Activated T-helper 2 cell treated with anti-CD3 and anti-CD28 coated beads, Interferon-gamma antibody, Interleukin-2, Interleukin-4, amounts not matched to agents 10 μg/mL and 5 μg/mL and 100 μg/mL, durations not matched to agents 14 hours and 24 hours and 36 hours (primary cell): ENCODE measurements around the gene RPS13. TPM values are rescaled to one million over a fixed set of nuclear protein-coding genes. Genes with fewer than 3 reads are reported as not detected.
"Not testable (repeated sequence)": the region's sequence is repeated elsewhere in the genome, so short reads cannot be mapped to it uniquely, and the experiment has no call there.

Experiments used
- DNase-seq: peaks from one replicate; pipeline ENCODE4 v3.0.0; 2021; ENCODE audit warnings: low spot score
- H3K27ac Mint-ChIP-seq: one replicate; pipeline ENCODE4 v1.8.0; 2021; ENCODE audit warnings: mixed read lengths
- H3K27me3 Mint-ChIP-seq: one replicate; pipeline ENCODE4 v1.8.0; 2021; ENCODE audit warnings: low read depth, mixed read lengths
- H3K36me3 Mint-ChIP-seq: one replicate; pipeline ENCODE4 v1.8.0; 2021; ENCODE audit warnings: low read depth, mixed read lengths
- H3K4me1 Mint-ChIP-seq: one replicate; pipeline ENCODE4 v1.8.0; 2021; ENCODE audit warnings: low read depth, mixed read lengths
- H3K4me3 Mint-ChIP-seq: one replicate; pipeline ENCODE4 v1.8.0; 2021; ENCODE audit warnings: low read depth, mild to moderate bottlenecking, moderate library complexity, mixed read lengths
- H3K9me3 Mint-ChIP-seq: one replicate; pipeline ENCODE4 v1.8.0; 2021; ENCODE audit warnings: mixed read lengths
- intact Hi-C: fragments of 100-400 bp; cut with micrococcal nuclease; formaldehyde crosslinking; loops from one replicate; pipeline ENCODE4 v1.15.1; 2023
- total RNA-seq: library from RNA; stranded (reverse); gene quantifications from 2 replicates; pipeline ENCODE4 v1.2.3, GENCODE V29; 2022

RPS13 gene
- total RNA-seq, 1 donor from 2014 or later = 1,371 TPM

GRCh38 chr11:17075506-17075905 lies 2.0 kb downstream of the RPS13 start:
- DNase-seq = no peak
- Mint-ChIP-seq H3K9me3 (no peaks in the 10 kb centered on the region), H3K27me3 (no peaks in the 10 kb centered on the region), H3K27ac (peak overlapping the region; percentile 62), H3K36me3 (peaks cover 65% of the 10 kb centered on the region), H3K4me3 (peak overlapping the region; percentile 100), H3K4me1 (peaks cover 36% of the 10 kb centered on the region)
- intact Hi-C loops = loop anchor here (5.0 to 10.0 kb wide), 3 partner anchors 253 to 937 kb away; partner anchors contain the start of gene SERGEF

GRCh38 chr11:17073370-17074027 lies 4.0 kb downstream of the RPS13 start:
- H3K27ac Mint-ChIP-seq = no peak overlapping the region
- no peaks in the 10 kb centered on the region for H3K9me3 Mint-ChIP-seq
- DNase-seq = no peak
- H3K4me1 Mint-ChIP-seq = peaks cover 27% of the 10 kb centered on the region
- intact Hi-C loops = loop anchor here (10.0 kb wide), 1 partner anchor 431 kb away; no protein-coding TSS in a partner anchor
- H3K36me3 Mint-ChIP-seq = peaks cover 59% of the 10 kb centered on the region
- H3K4me3 Mint-ChIP-seq = no peak overlapping the region
- H3K27me3 Mint-ChIP-seq = no peaks in the 10 kb centered on the region

- H3K27ac Mint-ChIP-seq = no peak overlapping the region
- H3K4me3 Mint-ChIP-seq = no peak overlapping the region
- H3K27me3 Mint-ChIP-seq = no peaks in the 10 kb centered on the region
- H3K9me3 Mint-ChIP-seq = no peaks in the 10 kb centered on the region
- no peak for DNase-seq
- H3K36me3 Mint-ChIP-seq = peaks cover 3% of the 10 kb centered on the region
- intact Hi-C loops = no loop called here
- H3K4me1 Mint-ChIP-seq = no peaks in the 10 kb centered on the region
Measured at GRCh38 chr11:17067417-17067816, 10.1 kb downstream of the RPS13 start.

- no peak for DNase-seq
- intact Hi-C loops = no loop called here
- H3K27ac Mint-ChIP-seq = no peak overlapping the region
- H3K36me3 Mint-ChIP-seq = no peaks in the 10 kb centered on the region
- H3K4me1 Mint-ChIP-seq = no peaks in the 10 kb centered on the region
- H3K9me3 Mint-ChIP-seq = no peaks in the 10 kb centered on the region
- H3K4me3 Mint-ChIP-seq = no peak overlapping the region
- no peaks in the 10 kb centered on the region for H3K27me3 Mint-ChIP-seq
Measured at GRCh38 chr11:17066691-17067090, 10.8 kb downstream of the RPS13 start.

GRCh38 chr11:17063171-17064002 lies 14.1 kb downstream of the RPS13 start:
- H3K27ac Mint-ChIP-seq = no peak overlapping the region
- H3K36me3 Mint-ChIP-seq = no peaks in the 10 kb centered on the region
- peaks cover 5% of the 10 kb centered on the region for H3K27me3 Mint-ChIP-seq
- H3K9me3 Mint-ChIP-seq = no peaks in the 10 kb centered on the region
- intact Hi-C loops = loop anchor here (1.0 kb wide), 3 partner anchors 117 to 278 kb away; no protein-coding TSS in a partner anchor
- no peaks in the 10 kb centered on the region for H3K4me1 Mint-ChIP-seq
- H3K4me3 Mint-ChIP-seq = no peak overlapping the region
- DNase-seq = no peak

- H3K27ac Mint-ChIP-seq, H3K4me1 Mint-ChIP-seq, H3K9me3 Mint-ChIP-seq, H3K27me3 Mint-ChIP-seq, H3K36me3 Mint-ChIP-seq, intact Hi-C loops, DNase-seq, H3K4me3 Mint-ChIP-seq: not testable (repeated sequence)
Measured at GRCh38 chr11:17051146-17051545, 26.3 kb downstream of the RPS13 start.

GRCh38 chr11:17048491-17048890 lies 29.0 kb downstream of the RPS13 start:
- H3K27me3 Mint-ChIP-seq, intact Hi-C loops, DNase-seq, H3K36me3 Mint-ChIP-seq, H3K4me1 Mint-ChIP-seq, H3K9me3 Mint-ChIP-seq, H3K4me3 Mint-ChIP-seq, H3K27ac Mint-ChIP-seq: not testable (repeated sequence)

GRCh38 chr11:17046690-17047089 lies 30.8 kb downstream of the RPS13 start:
- intact Hi-C loops = no loop called here
- Mint-ChIP-seq H3K36me3 (no peaks in the 10 kb centered on the region), H3K4me3 (no peak overlapping the region), H3K4me1 (no peaks in the 10 kb centered on the region), H3K27me3 (no peaks in the 10 kb centered on the region), H3K27ac (no peak overlapping the region), H3K9me3 (no peaks in the 10 kb centered on the region)
- no peak for DNase-seq

GRCh38 chr11:17036666-17037658 lies 40.5 kb downstream of the RPS13 start:
- no peaks in the 10 kb centered on the region for H3K36me3 Mint-ChIP-seq
- H3K9me3 Mint-ChIP-seq = peaks cover 4% of the 10 kb centered on the region
- peaks cover 5% of the 10 kb centered on the region for H3K27me3 Mint-ChIP-seq
- no peak for DNase-seq
- no peak overlapping the region for H3K4me3 Mint-ChIP-seq
- no peaks in the 10 kb centered on the region for H3K4me1 Mint-ChIP-seq
- no peak overlapping the region for H3K27ac Mint-ChIP-seq
- intact Hi-C loops = no loop called here

- peaks cover 11% of the 10 kb centered on the region for H3K27me3 Mint-ChIP-seq
- H3K9me3 Mint-ChIP-seq, intact Hi-C loops, H3K36me3 Mint-ChIP-seq, H3K4me3 Mint-ChIP-seq, DNase-seq, H3K4me1 Mint-ChIP-seq, H3K27ac Mint-ChIP-seq: not testable (repeated sequence)
Measured at GRCh38 chr11:17034027-17034426, 43.4 kb downstream of the RPS13 start.

- intact Hi-C loops = no loop called here
Measured at GRCh38 chr11:17026487-17027082, 50.9 kb downstream of the RPS13 start.

GRCh38 chr11:17024924-17025323 lies 52.5 kb downstream of the RPS13 start:
- H3K27ac Mint-ChIP-seq = no peak overlapping the region
- H3K36me3 Mint-ChIP-seq = no peaks in the 10 kb centered on the region
- peaks cover 16% of the 10 kb centered on the region for H3K27me3 Mint-ChIP-seq
- intact Hi-C loops = no loop called here
- no peak overlapping the region for H3K4me3 Mint-ChIP-seq
- no peak for DNase-seq
- no peaks in the 10 kb centered on the region for H3K9me3 Mint-ChIP-seq
- no peaks in the 10 kb centered on the region for H3K4me1 Mint-ChIP-seq

More at GRCh38 chr11:17026487-17027082, 50.9 kb downstream of the RPS13 start:
- Mint-ChIP-seq H3K4me3 (no peak overlapping the region), H3K36me3 (no peaks in the 10 kb centered on the region), H3K9me3 (no peaks in the 10 kb centered on the region), H3K27me3 (peaks cover 19% of the 10 kb centered on the region), H3K27ac (no peak overlapping the region), H3K4me1 (no peaks in the 10 kb centered on the region)
- no peak for DNase-seq
